ENCODE data around the gene CRTAP. TPM values are rescaled to one million over a fixed set of nuclear protein-coding genes. Genes with fewer than 3 reads are reported as not detected.

Gene CRTAP
- total and polyA plus RNA-seq, 2 of the 13 experiments (the other 11 are each of a cell fraction or from before 2014, with no cell fraction given), result 54.2 to 119 TPM

DNA sequence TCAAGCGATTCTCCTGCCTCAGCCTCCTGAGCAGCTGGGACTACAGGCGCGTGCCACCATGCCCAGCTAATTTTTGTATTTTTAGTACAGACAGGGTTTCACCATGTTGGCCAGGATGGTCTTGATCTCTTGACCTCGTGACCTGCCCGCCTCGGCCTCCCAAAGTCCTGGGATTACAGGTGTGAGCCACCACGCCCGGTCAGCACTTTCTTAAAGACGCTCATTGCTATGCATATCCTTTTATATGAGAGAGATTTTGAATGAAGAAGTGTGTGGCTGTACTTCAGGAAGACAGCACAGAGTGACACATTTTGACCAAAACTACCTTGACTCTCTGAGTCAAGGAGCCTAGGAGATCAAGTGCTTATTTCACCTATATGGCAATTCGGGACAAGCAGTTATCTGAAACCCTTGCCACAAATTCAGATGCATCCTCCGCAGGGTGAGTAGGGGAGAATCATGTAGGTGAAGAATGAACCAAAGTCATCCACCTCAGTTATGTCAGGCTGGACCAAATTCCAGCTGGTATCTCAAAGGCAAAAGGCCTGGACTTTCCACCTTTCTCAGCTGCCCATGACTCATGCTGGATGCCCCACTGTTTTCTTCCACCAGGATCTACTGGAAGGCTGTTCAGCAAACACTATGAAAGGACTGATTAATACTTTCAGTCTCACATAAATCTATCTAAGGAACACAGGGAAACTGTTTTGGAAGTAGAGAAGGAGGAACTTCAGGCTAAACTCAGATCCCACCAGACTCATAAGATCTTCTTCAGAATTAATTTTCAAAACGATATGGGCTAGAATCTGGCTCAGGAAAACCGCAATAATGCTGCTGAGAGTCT lies 72.9 kb downstream of the CRTAP start (continued):
- no peak for TF ChIP-seq THAP8 (CRISPR knock-in tag; IDR thresholded peaks at IDR 0.05; ENCODE audit: borderline replicate concordance)
- TF ChIP-seq HMG20A (CRISPR knock-in tag; IDR thresholded peaks at IDR 0.05; ENCODE audit: borderline replicate concordance), result peak; percentile 48; the same call in 1 of the 2 replicates
- no peak for TF ChIP-seq ZFP41 (CRISPR knock-in tag; IDR thresholded peaks at IDR 0.05; ENCODE audit: borderline replicate concordance)
- TF ChIP-seq TOPORS (CRISPR knock-in tag; IDR thresholded peaks at IDR 0.05), result no peak
- no peak for TF ChIP-seq ZNF768 (CRISPR knock-in tag; IDR thresholded peaks at IDR 0.05)
- no peak for TF ChIP-seq ZNF550 (CRISPR knock-in tag; IDR thresholded peaks at IDR 0.05; ENCODE audit: borderline replicate concordance)
- no peak for TF ChIP-seq EZH2 (conservative IDR thresholded peaks at IDR 0.05; ENCODE audit: low read depth, low read length)
- TF ChIP-seq, protein P1, sequence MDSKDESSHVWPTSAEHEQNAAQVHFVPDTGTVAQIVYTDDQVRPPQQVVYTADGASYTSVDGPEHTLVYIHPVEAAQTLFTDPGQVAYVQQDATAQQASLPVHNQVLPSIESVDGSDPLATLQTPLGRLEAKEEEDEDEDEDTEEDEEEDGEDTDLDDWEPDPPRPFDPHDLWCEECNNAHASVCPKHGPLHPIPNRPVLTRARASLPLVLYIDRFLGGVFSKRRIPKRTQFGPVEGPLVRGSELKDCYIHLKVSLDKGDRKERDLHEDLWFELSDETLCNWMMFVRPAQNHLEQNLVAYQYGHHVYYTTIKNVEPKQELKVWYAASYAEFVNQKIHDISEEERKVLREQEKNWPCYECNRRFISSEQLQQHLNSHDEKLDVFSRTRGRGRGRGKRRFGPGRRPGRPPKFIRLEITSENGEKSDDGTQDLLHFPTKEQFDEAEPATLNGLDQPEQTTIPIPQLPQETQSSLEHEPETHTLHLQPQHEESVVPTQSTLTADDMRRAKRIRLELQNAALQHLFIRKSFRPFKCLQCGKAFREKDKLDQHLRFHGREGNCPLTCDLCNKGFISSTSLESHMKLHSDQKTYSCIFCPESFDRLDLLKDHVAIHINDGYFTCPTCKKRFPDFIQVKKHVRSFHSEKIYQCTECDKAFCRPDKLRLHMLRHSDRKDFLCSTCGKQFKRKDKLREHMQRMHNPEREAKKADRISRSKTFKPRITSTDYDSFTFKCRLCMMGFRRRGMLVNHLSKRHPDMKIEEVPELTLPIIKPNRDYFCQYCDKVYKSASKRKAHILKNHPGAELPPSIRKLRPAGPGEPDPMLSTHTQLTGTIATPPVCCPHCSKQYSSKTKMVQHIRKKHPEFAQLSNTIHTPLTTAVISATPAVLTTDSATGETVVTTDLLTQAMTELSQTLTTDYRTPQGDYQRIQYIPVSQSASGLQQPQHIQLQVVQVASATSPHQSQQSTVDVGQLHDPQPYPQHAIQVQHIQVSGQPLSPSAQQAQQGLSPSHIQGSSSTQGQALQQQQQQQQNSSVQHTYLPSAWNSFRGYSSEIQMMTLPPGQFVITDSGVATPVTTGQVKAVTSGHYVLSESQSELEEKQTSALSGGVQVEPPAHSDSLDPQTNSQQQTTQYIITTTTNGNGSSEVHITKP (CRISPR knock-in tag; IDR thresholded peaks at IDR 0.05; ENCODE audit: low read depth), result 0 out of 2 replicates have a peak, but pooled peaks have one; percentile 38
- TF ChIP-seq ZNF383 (CRISPR knock-in tag; IDR thresholded peaks at IDR 0.05; ENCODE audit: borderline replicate concordance), result no peak
- no peak for TF ChIP-seq SMAD1 (CRISPR knock-in tag; IDR thresholded peaks at IDR 0.05; ENCODE audit: borderline replicate concordance, low read depth)
- no peak for TF ChIP-seq ZNF205 (CRISPR knock-in tag; IDR thresholded peaks at IDR 0.05)
- TF ChIP-seq GZF1 (CRISPR knock-in tag; IDR thresholded peaks at IDR 0.05), result no peak
- TF ChIP-seq ZNF703 (CRISPR knock-in tag; IDR thresholded peaks at IDR 0.05; ENCODE audit: borderline replicate concordance), result no peak
- TF ChIP-seq, protein P2, sequence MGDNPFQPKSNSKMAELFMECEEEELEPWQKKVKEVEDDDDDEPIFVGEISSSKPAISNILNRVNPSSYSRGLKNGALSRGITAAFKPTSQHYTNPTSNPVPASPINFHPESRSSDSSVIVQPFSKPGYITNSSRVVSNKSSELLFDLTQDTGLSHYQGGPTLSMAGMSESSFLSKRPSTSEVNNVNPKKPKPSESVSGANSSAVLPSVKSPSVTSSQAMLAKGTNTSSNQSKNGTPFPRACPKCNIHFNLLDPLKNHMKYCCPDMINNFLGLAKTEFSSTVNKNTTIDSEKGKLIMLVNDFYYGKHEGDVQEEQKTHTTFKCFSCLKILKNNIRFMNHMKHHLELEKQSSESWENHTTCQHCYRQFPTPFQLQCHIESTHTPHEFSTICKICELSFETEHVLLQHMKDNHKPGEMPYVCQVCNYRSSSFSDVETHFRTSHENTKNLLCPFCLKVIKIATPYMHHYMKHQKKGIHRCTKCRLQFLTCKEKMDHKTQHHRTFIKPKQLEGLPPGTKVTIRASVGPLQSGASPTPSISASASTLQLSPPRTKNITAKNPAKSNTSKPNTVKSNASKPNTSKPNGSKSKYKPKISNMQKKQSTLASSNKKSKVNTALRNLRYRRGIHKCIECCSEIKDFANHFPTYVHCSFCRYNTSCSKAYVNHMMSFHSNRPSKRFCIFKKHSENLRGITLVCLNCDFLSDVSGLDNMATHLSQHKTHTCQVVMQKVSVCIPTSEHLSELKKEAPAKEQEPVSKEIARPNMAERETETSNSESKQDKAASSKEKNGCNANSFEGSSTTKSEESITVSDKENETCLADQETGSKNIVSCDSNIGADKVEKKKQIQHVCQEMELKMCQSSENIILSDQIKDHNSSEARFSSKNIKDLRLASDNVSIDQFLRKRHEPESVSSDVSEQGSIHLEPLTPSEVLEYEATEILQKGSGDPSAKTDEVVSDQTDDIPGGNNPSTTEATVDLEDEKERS (CRISPR knock-in tag; IDR thresholded peaks at IDR 0.05), result no peak
- no peak for TF ChIP-seq GLMP (CRISPR knock-in tag; IDR thresholded peaks at IDR 0.05; ENCODE audit: borderline replicate concordance)
- no peak for TF ChIP-seq ZNF720 (CRISPR knock-in tag; IDR thresholded peaks at IDR 0.05)
- TF ChIP-seq TGIF2 (CRISPR knock-in tag; IDR thresholded peaks at IDR 0.05), result no peak
- TF ChIP-seq ZNF430 (CRISPR knock-in tag; IDR thresholded peaks at IDR 0.05), result no peak
- TF ChIP-seq NFE2L2 (IDR thresholded peaks at IDR 0.05; ENCODE audit: low read length), result no peak
- no peak for TF ChIP-seq NBN (conservative IDR thresholded peaks at IDR 0.05)
- peak; percentile 72 for TF ChIP-seq RARA (CRISPR knock-in tag; IDR thresholded peaks at IDR 0.05)
- no peak for TF ChIP-seq ZNF83 (CRISPR knock-in tag; IDR thresholded peaks at IDR 0.05; ENCODE audit: borderline replicate concordance)

All from HepG2 (cell line).